ENCODE data around the gene OR51B5. TPM values are rescaled to one million over a fixed set of nuclear protein-coding genes. Genes with fewer than 3 reads are reported as not detected.
A peak's percentile ranks its signal among the peaks of the same experiment; 100 is the strongest.
"Not testable (repeated sequence)": the region's sequence is repeated elsewhere in the genome, so short reads cannot be mapped to it uniquely, and the experiment has no call there.

The OR51B5 gene
- total and polyA plus RNA-seq, 2 donors (not counting 3 experiments of a cell fraction or from before 2014, with no cell fraction given), result 0.07 TPM; not detected in 1

- dilution Hi-C loops (cut with MboI; ENCODE audit: extremely low pct_ligation_motif_present, low sequenced_read_pairs), result no loop called here
- Histone ChIP-seq H3K27me3 (ENCODE audit: control insufficient read depth in 2 of 2, insufficient read depth in 2 of 2, low read length in 2 of 2) (no peaks in the 10 kb centered on the region), H4K20me1 (replicated peaks; ENCODE audit: control insufficient read depth, extremely low read depth, insufficient read depth, low read length) (no peaks in the 10 kb centered on the region), H3K79me2 (ENCODE audit: control insufficient read depth, insufficient read depth, low read length) (no peaks in the 10 kb centered on the region), H3K9me1 (replicated peaks; ENCODE audit: control insufficient read depth, extremely low read depth, insufficient read depth, low read length) (no peaks in the 10 kb centered on the region), H3K36me3 (ENCODE audit: control insufficient read depth in 2 of 2, extremely low read depth in 1 of 2, insufficient read depth in 2 of 2, low read length in 2 of 2) (no peaks in the 10 kb centered on the region), H3K4me1 (ENCODE audit: control insufficient read depth, extremely low read depth, insufficient read depth, low read length) (no peaks in the 10 kb centered on the region), H3K27ac (ENCODE audit: insufficient read depth, low read depth, low read length) (no peak overlapping the region), H2AFZ (ENCODE audit: low read depth, low read length) (no peak overlapping the region), H3K9ac (replicated peaks; ENCODE audit: extremely low read depth, insufficient read depth, low read length) (no peak overlapping the region), H3K4me2 (ENCODE audit: insufficient read depth, low read length) (no peak overlapping the region), H3K9me3 (replicated peaks; ENCODE audit: control insufficient read depth, insufficient read depth, low read length) (no peaks in the 10 kb centered on the region), H3K4me3 (replicated peaks in 1 of 3; ENCODE audit: insufficient read depth in 1 of 3, low read depth in 1 of 3, low read length in 3 of 3) (no peak overlapping the region)
- DNase-seq (ENCODE audit: low read depth, low spot score) (peak; percentile 26), FAIRE-seq (no peak)
- TF ChIP-seq GATA2 (IDR thresholded peaks at IDR 0.05; ENCODE audit: insufficient read depth, insufficient read length, low read depth, low read length) (no peak), POLR2AphosphoS5 (IDR thresholded peaks at IDR 0.05; ENCODE audit: insufficient read depth, low read depth, low read length) (no peak), POLR2A (IDR thresholded peaks at IDR 0.05; ENCODE audit: low read depth, low read length) (no peak), CTCF (IDR thresholded peaks at IDR 0.05; ENCODE audit: extremely low read depth in 1 of 2, insufficient read depth in 1 of 2, low read depth in 1 of 2, low read length in 2 of 2) (no peak), JUN (IDR thresholded peaks at IDR 0.05; ENCODE audit: borderline replicate concordance, insufficient read depth, insufficient read length, low read depth) (no peak), EZH2 (IDR thresholded peaks at IDR 0.05; ENCODE audit: borderline replicate concordance, low read depth, low read length, severe bottlenecking) (no peak)
- CTCF ChIA-PET, result no interaction called here
- POLR2A ChIA-PET, result no interaction called here
- intact Hi-C loops (cut with micrococcal nuclease), result no loop called here
- no TSS peak for BruUV-seq (replicated peaks)
These were observed 3.5 kb downstream of the OR51B5 start for GRCh38 chr11:5339771-5340322.

GRCh38 chr11:5337253-5337652 is 6.1 kb downstream of the OR51B5 start:
- POLR2A ChIA-PET, result not testable (repeated sequence)

More at GRCh38 chr11:5337253-5337652, 6.1 kb downstream of the OR51B5 start:
- H4K20me1 ChIP-seq (replicated peaks; ENCODE audit: control insufficient read depth, extremely low read depth, insufficient read depth, low read length); H3K4me1 ChIP-seq (ENCODE audit: control insufficient read depth, extremely low read depth, insufficient read depth, low read length); H3K4me2 ChIP-seq (ENCODE audit: insufficient read depth, low read length); H3K4me3 ChIP-seq (replicated peaks in 1 of 3; ENCODE audit: insufficient read depth in 1 of 3, low read depth in 1 of 3, low read length in 3 of 3); DNase-seq (ENCODE audit: low read depth, low spot score); H3K9me1 ChIP-seq (replicated peaks; ENCODE audit: control insufficient read depth, extremely low read depth, insufficient read depth, low read length); FAIRE-seq; BruUV-seq (replicated peaks); dilution Hi-C loops (cut with MboI; ENCODE audit: extremely low pct_ligation_motif_present, low sequenced_read_pairs); H3K27me3 ChIP-seq (ENCODE audit: control insufficient read depth in 2 of 2, insufficient read depth in 2 of 2, low read length in 2 of 2); intact Hi-C loops (cut with micrococcal nuclease); CTCF ChIA-PET; H3K9ac ChIP-seq (replicated peaks; ENCODE audit: extremely low read depth, insufficient read depth, low read length); H3K79me2 ChIP-seq (ENCODE audit: control insufficient read depth, insufficient read depth, low read length); H2AFZ ChIP-seq (ENCODE audit: low read depth, low read length); H3K27ac ChIP-seq (ENCODE audit: insufficient read depth, low read depth, low read length); H3K36me3 ChIP-seq (ENCODE audit: control insufficient read depth in 2 of 2, extremely low read depth in 1 of 2, insufficient read depth in 2 of 2, low read length in 2 of 2); H3K9me3 ChIP-seq (replicated peaks; ENCODE audit: control insufficient read depth, insufficient read depth, low read length): not testable (repeated sequence)

Data from endothelial cell of umbilical vein (primary cell).